H1 (cell line): ENCODE data around the gene MEI1. TPM values are rescaled to one million over a fixed set of nuclear protein-coding genes. Genes with fewer than 3 reads are reported as not detected.

Experiments
- CTCF ChIA-PET: fragments of 300-600 bp; sonication (Branson Sonifier 250); formaldehyde crosslinking; loops from one replicate; lab custom pipeline; 2021; ENCODE audit not compliant: partially characterized antibody; lab: Charles Lee
- POLR2A ChIA-PET: fragments of 300-600 bp; sonication (Branson Sonifier 250); formaldehyde crosslinking; loops from one replicate; lab custom pipeline; 2021; ENCODE audit warnings: inconsistent platforms; ENCODE audit not compliant: partially characterized antibody; lab: Charles Lee
- DNase-seq, 2 experiments: peaks; one replicate each; pipeline versions ENCODE4 v3.0.0 to v3.0.0-alpha.2; 2010 to 2022; ENCODE audit warnings: low spot score in 2 of 2, low read depth in 1 of 2, mixed read lengths in 1 of 2
- FAIRE-seq: peaks from 2 replicates; lab custom pipeline; 2011; peaks lifted over from hg19 to GRCh38; lab: Jason Lieb, UNC
- H2AFZ ChIP-seq: 2 replicates; pipeline ENCODE4 v1.8.1; 2012; ENCODE audit warnings: low read length, inconsistent platforms
- H2AK5ac ChIP-seq: 2 replicates; pipeline ENCODE4 v1.6.1; 2013; ENCODE audit warnings: low read depth, low read length
- H2BK120ac ChIP-seq: replicated peaks from 2 replicates; pipeline ENCODE3; 2013; ENCODE audit warnings: low read depth, low read length, inconsistent platforms
- H2BK12ac ChIP-seq: 2 replicates; pipeline ENCODE4 v1.6.1; 2013; ENCODE audit warnings: low read depth, low read length
- H2BK15ac ChIP-seq: 2 replicates; pipeline ENCODE4 v1.6.1; 2013; ENCODE audit warnings: low read length
- H2BK20ac ChIP-seq: 2 replicates; pipeline ENCODE4 v1.6.1; 2013; ENCODE audit warnings: low read length
- H2BK5ac ChIP-seq: 2 replicates; pipeline ENCODE4 v1.6.1; 2013; ENCODE audit warnings: low read depth, low read length
- H3K14ac ChIP-seq: 2 replicates; pipeline ENCODE4 v1.6.1; 2013; ENCODE audit warnings: inconsistent platforms; ENCODE audit not compliant: insufficient read length
- H3K18ac ChIP-seq: 2 replicates; pipeline ENCODE4 v1.6.1; 2013; ENCODE audit warnings: low read length; ENCODE audit errors: extremely low read depth
- H3K23ac ChIP-seq: 2 replicates; pipeline ENCODE4 v1.6.1; 2013; ENCODE audit warnings: inconsistent platforms; ENCODE audit not compliant: insufficient read length
- H3K23me2 ChIP-seq: 2 replicates; pipeline ENCODE4 v1.6.1; 2013; ENCODE audit warnings: low read depth, low read length
- H3K27ac ChIP-seq: 2 replicates; pipeline ENCODE4 v1.6.1; 2011; ENCODE audit warnings: low read depth, low read length, inconsistent platforms
- H3K27me3 ChIP-seq, 4 experiments: replicated peaks in 1 of 4; 1 replicate in 1 of 4; 2 replicates in 3 of 4; pipeline versions ENCODE4 v1.6.1 to v1.8.1; 2011 to 2013; ENCODE audit warnings: low read length in 3 of 4, mild to moderate bottlenecking in 3 of 4, inconsistent platforms in 2 of 4, mixed read lengths in 2 of 4, moderate library complexity in 1 of 4; ENCODE audit not compliant: control insufficient read depth in 3 of 4, insufficient read depth in 3 of 4; ENCODE audit errors: extremely low read depth in 1 of 4
- H3K36me3 ChIP-seq, 4 experiments: 2 replicates each; pipeline versions ENCODE4 v1.6.1 to v1.8.1; 2011 to 2013; ENCODE audit warnings: mild to moderate bottlenecking in 4 of 4, low read length in 3 of 4, moderate library complexity in 2 of 4, control low read depth in 1 of 4, inconsistent platforms in 1 of 4; ENCODE audit not compliant: insufficient read depth in 4 of 4, control insufficient read depth in 2 of 4
- H3K4ac ChIP-seq: replicated peaks from 2 replicates; pipeline ENCODE3; 2013; ENCODE audit warnings: low read length, low read depth, mixed read lengths, inconsistent platforms; ENCODE audit not compliant: insufficient read length
- H3K4me1 ChIP-seq, 4 experiments: replicated peaks in 1 of 4; 1 replicate in 1 of 4; 2 replicates in 3 of 4; pipeline versions ENCODE4 v1.6.1 to v1.8.1; 2011 to 2013; ENCODE audit warnings: low read length in 3 of 4, inconsistent platforms in 2 of 4, mixed read lengths in 1 of 4; ENCODE audit not compliant: insufficient read depth in 4 of 4, control insufficient read depth in 3 of 4
- H3K4me2 ChIP-seq, 2 experiments: 2 replicates each; pipeline versions ENCODE4 v1.6.1 to v1.8.1; 2011 to 2013; ENCODE audit warnings: low read depth in 2 of 2, low read length in 2 of 2, control low read depth in 1 of 2, inconsistent platforms in 1 of 2, mild to moderate bottlenecking in 1 of 2; ENCODE audit not compliant: insufficient read depth in 1 of 2
- H3K4me3 ChIP-seq, 4 experiments: fragments of 200-600, 300-600 bp in 1 of 4; sonication (generic), shearing (Covaris generic), sonication (Bioruptor Twin) in 1 of 4; 2 replicates each; pipeline versions ENCODE4 v1.5.1 to v1.8.1; 2011 to 2016; ENCODE audit warnings: low read length in 4 of 4, low read depth in 3 of 4, control low read depth in 2 of 4, inconsistent platforms in 2 of 4, mild to moderate bottlenecking in 2 of 4, mixed read lengths in 1 of 4, moderate library complexity in 1 of 4; ENCODE audit not compliant: insufficient read depth in 2 of 4; ENCODE audit errors: extremely low read depth in 1 of 4
- H3K56ac ChIP-seq: replicated peaks from 2 replicates; pipeline ENCODE3; 2013; ENCODE audit warnings: low read depth, mild to moderate bottlenecking, mixed read lengths, low read length, inconsistent platforms; ENCODE audit not compliant: insufficient read length
- H3K79me1 ChIP-seq: 2 replicates; pipeline ENCODE4 v1.6.1; 2013; ENCODE audit warnings: low read depth, low read length, control low read depth
- H3K79me2 ChIP-seq, 2 experiments: 2 replicates each; pipeline versions ENCODE4 v1.6.1 to v1.8.1; 2012 to 2013; ENCODE audit warnings: low read length in 2 of 2, mild to moderate bottlenecking in 2 of 2, inconsistent platforms in 1 of 2; ENCODE audit not compliant: insufficient read depth in 2 of 2, control insufficient read depth in 1 of 2
- H3K9ac ChIP-seq, 4 experiments: replicated peaks in 1 of 4; 1 replicate in 1 of 4; 2 replicates in 3 of 4; pipeline versions ENCODE4 v1.6.1 to v1.8.1; 2011 to 2013; ENCODE audit warnings: low read depth in 3 of 4, low read length in 3 of 4, control low read depth in 2 of 4, mild to moderate bottlenecking in 2 of 4, moderate library complexity in 2 of 4, inconsistent platforms in 1 of 4; ENCODE audit errors: extremely low read depth in 1 of 4
- H3K9me3 ChIP-seq, 2 experiments: 2 replicates each; pipeline versions ENCODE4 v1.6.1 to v1.8.1; 2012 to 2013; ENCODE audit warnings: mild to moderate bottlenecking in 2 of 2, moderate library complexity in 2 of 2, control low read depth in 1 of 2, inconsistent platforms in 1 of 2, low read depth in 1 of 2, low read length in 1 of 2, mixed read lengths in 1 of 2; ENCODE audit not compliant: insufficient read depth in 2 of 2
- H4K20me1 ChIP-seq, 2 experiments: replicated peaks in 1 of 2; 2 replicates each; pipeline versions ENCODE3 to v1.8.1; 2011 to 2013; ENCODE audit warnings: inconsistent platforms in 2 of 2, low read length in 2 of 2, mild to moderate bottlenecking in 1 of 2; ENCODE audit not compliant: insufficient read depth in 2 of 2, control insufficient read depth in 1 of 2
- H4K5ac ChIP-seq: 2 replicates; pipeline ENCODE4 v1.6.1; 2013; ENCODE audit warnings: low read length, low read depth, mixed read lengths, inconsistent platforms; ENCODE audit not compliant: insufficient read length
- H4K8ac ChIP-seq: 2 replicates; pipeline ENCODE4 v1.8.0; 2013; ENCODE audit warnings: mild to moderate bottlenecking, moderate library complexity, low read length, inconsistent platforms; ENCODE audit not compliant: insufficient read depth; ENCODE audit errors: extremely low read depth
- H4K91ac ChIP-seq: replicated peaks from 2 replicates; pipeline ENCODE3; 2013; ENCODE audit warnings: low read length, mixed read lengths, inconsistent platforms; ENCODE audit not compliant: insufficient read length
- BCL11A ChIP-seq, 2 experiments: IDR thresholded peaks; one replicate each; pipeline ENCODE4 v1.6.1; 2011; ENCODE audit warnings: low read depth in 2 of 2, low read length in 2 of 2, mild to moderate bottlenecking in 2 of 2
- KDM5A ChIP-seq: fragments of 200-600 bp; IDR thresholded peaks from 2 replicates; pipeline ENCODE4 v1.7.1; 2012; ENCODE audit warnings: mild to moderate bottlenecking, low read length, inconsistent platforms, mixed read lengths
- SP2 ChIP-seq: IDR thresholded peaks from 2 replicates; pipeline ENCODE4 v1.6.1; 2012; ENCODE audit warnings: mild to moderate bottlenecking, low read length, inconsistent platforms
- WGBS, 2 experiments: shearing (Covaris generic) in 1 of 2; methylation state at CpG; one replicate each; pipeline versions ENCODE4 v1.1.6 to v1.1.7; 2013 to 2015; ENCODE audit warnings: low lambda C conversion rate in 2 of 2, mixed read lengths in 2 of 2, inconsistent platforms in 1 of 2, low coverage in 1 of 2, missing lambda C conversion rate in 1 of 2; ENCODE audit not compliant: insufficient replicate concordance in 2 of 2, insufficient coverage in 1 of 2, insufficient read length in 1 of 2; ENCODE audit errors: extremely low coverage in 1 of 2, missing lambda C conversion rate in 1 of 2; 5-methylcytosine and 5-hydroxymethylcytosine counted together
- polyA plus RNA-seq, 7 experiments: library from polyadenylated mRNA; depleted of rRNA in 3 of 7; stranded (reverse) in 5 of 7; unstranded in 2 of 7; fragments of >200 nt in 5 of 7; fragments of 200-250 nt in 2 of 7; gene quantifications; 1 replicate in 5 of 7; 2 replicates in 1 of 7; 4 replicates in 1 of 7; pipeline versions ENCODE4 v1.2.1 to v1.2.3, GENCODE V29; 2011 to 2013; ENCODE audit warnings: missing spikeins in 2 of 7, mixed read lengths in 2 of 7
- total RNA-seq: library from RNA; stranded (reverse); fragmentation: NEBNext Ultra II Directional; extraction: Animal tissue kit (Norgen Biotek cat#: 25700); gene quantifications from 2 replicates; pipeline ENCODE4 v1.2.1, GENCODE V29; 2021

The MEI1 gene
- total and polyA plus RNA-seq, 2 of the 8 experiments (the other 6 are each of a cell fraction or from before 2014, with no cell fraction given): 0.27 to 0.54 TPM

- no peak overlapping the region for H3K14ac ChIP-seq
- H3K56ac ChIP-seq: no peak overlapping the region
- no peaks in the 10 kb centered on the region for H3K27me3 ChIP-seq
- TF ChIP-seq BCL11A (IDR thresholded peaks at IDR 0.05; ENCODE audit: low read depth in 2 of 2, low read length in 2 of 2) (no peak), KDM5A (no peak), SP2 (no peak)
- TF ChIP-seq, all 59 proteins: peak for 0
- ChIA-PET CTCF (interaction anchor here (0.9 kb wide), 1 partner anchor 9 kb away, joined by 3 read pairs; no protein-coding TSS in a partner anchor), POLR2A (no interaction called here)
- Histone ChIP-seq H2BK20ac (no peak overlapping the region), H3K27ac (no peak overlapping the region), H3K79me1 (peaks cover 3% of the 10 kb centered on the region), H3K9me3 (no peaks in the 10 kb centered on the region), H3K4me2 (no peak overlapping the region), H4K20me1 (peaks cover 0 to 5% of the 10 kb centered on the region in 2 experiments), H3K18ac (no peak overlapping the region), H4K5ac (no peak overlapping the region), H3K23me2 (peaks cover 11% of the 10 kb centered on the region), H2BK15ac (no peak overlapping the region), H3K4me1 (peaks cover 0 to 3% (median 2%) of the 10 kb centered on the region in 4 experiments; a peak in 6 of 7 replicates), H3K9ac (no peak overlapping the region; a peak in 1 of 7 replicates), H3K79me2 (peaks cover 5 to 29% of the 10 kb centered on the region in 2 experiments), H3K36me3 (peaks cover 0 to 3% (median 0%) of the 10 kb centered on the region in 4 experiments; a peak in 1 of 8 replicates), H2AK5ac (no peak overlapping the region), H2BK5ac (no peak overlapping the region), H4K8ac (no peak overlapping the region), H3K4ac (no peak overlapping the region), H2AFZ (no peak overlapping the region), H3K23ac (no peak overlapping the region), H2BK12ac (no peak overlapping the region), H3K4me3 (no peak overlapping the region), H4K91ac (no peak overlapping the region), H2BK120ac (no peak overlapping the region)
- DNase-seq (no peak), FAIRE-seq (no peak)
- WGBS, 2 experiments: 85% methylated on average over 3 of the region's 3 CpGs; no CpG with 5 or more reads in 1 of the 2 experiments
These were observed 8.8 kb upstream of the MEI1 start for GRCh38 chr22:41690476-41690875.
